GM18499 (cell line): Measurements from ENCODE around the gene ZFAND3.
"Not testable (repeated sequence)": the region's sequence is repeated elsewhere in the genome, so short reads cannot be mapped to it uniquely, and the experiment has no call there.

Experiments used
- ATAC-seq: cut with Tn5 transposase; IDR thresholded peaks from one replicate; pipeline ENCODE4 v1.9.1; 2021; ENCODE audit warnings: moderate number of reproducible peaks; ENCODE audit not compliant: insufficient read depth, unreplicated experiment

The ZFAND3 gene

DNA sequence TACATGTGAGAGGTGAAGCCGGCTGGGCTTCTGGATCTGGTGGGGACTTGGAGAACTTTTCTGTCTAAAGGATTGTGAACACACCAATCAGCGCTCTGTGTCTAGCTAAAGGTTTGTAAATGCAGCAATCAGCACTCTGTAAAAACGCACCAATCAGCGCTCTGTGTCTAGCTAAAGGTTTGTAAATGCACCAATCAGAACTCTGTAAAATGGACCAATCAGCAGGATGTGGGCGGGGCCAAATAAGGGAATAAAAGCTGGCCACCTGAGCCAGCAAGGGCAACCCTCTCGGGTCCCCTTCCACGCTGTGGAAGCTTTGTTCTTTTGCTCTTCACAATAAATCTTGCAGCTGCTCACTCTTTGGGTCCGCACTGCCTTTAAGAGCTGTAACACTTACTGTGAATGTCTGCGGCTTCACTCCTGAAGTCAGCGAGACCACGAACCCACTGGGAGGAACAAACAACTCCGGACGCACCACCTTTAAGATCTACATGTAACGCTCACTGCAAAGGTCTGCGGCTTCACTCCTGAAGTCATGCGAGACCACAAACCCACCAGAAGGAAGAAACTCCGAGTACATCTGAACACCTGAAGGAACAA is 143.1 kb downstream of the ZFAND3 start:
- ATAC-seq: not testable (repeated sequence)

GRCh38 chr6:37965964-37966676 is 146.6 kb downstream of the ZFAND3 start:
- ATAC-seq: no peak

DNA sequence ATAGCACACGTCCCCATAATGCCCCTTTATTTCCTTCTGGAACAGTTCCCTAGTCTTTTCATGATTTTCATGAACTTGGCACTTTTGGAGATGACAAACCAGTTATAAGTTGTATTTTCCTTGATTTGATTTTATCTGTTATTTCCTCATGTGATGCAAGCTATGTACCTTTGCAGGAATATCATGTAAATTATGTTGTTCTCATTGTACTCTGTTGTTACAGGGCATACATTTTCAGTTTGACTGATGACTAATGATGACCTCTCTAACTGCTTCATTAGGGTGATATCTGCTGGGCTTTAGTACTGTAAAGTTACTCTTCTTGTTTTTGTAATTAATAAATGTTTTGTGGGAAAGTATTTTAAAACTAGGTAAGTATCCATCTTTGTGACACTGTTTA is 147.3 kb downstream of the ZFAND3 start:
- no peak for ATAC-seq

- ATAC-seq: no peak
Observed at GRCh38 chr6:37967651-37968050, 148.1 kb downstream of the ZFAND3 start.

GRCh38 chr6:37971266-37971665 is 151.7 kb downstream of the ZFAND3 start:
- ATAC-seq: no peak

DNA sequence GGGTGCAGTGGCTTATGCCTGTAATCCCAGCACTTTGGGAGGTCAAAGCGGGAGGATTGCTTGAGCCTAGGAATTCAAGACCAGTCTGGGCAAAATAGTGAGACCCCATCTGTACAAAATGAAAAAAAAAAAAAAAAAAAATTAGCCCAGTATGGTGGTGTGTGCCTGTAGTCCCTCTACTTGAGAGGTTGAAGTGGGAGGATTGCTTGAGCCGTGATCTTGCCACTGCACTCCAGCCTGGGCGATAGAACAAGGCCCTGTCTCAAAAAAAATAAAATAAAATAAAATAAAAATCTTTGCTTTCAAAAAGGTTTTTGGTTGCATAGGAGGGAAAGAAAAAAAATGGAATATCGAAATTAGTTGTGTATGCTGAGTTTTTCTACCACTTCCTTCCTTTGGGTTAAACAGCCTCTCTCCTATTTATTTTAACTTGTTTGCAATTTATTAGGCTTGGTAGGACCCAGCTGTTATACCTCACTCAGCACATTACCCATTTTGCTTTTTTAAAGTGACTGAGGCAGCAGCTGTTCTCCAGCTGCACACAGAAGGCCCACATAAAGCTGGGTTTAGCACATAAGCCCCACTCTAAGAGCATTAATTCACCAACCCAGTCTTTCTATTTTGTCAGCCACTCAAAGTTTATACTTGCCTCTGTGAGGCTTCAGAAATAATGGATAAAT is 152.3 kb downstream of the ZFAND3 start:
- ATAC-seq: no peak

GRCh38 chr6:37972994-37973757 is 153.6 kb downstream of the ZFAND3 start:
- ATAC-seq: no peak

DNA sequence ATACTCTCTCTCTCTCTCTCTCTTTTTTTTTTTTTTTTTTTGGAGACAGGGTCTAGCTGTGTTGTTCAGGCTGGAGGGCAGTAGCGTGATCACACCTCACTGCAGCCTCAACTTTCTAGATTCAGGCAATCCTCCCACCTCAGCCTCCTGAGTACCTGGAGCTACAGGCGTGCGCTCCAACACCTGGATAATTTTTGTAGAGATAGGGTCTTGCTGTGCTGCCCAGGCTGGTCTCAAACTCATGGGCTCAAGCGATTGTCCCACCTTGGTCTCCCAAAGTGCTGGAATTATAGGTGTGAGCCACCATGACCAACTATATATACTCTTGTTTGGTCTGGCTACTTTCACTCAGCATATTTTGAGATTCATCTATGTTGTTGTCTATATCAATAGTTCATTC is 154.9 kb downstream of the ZFAND3 start:
- ATAC-seq: no peak

GRCh38 chr6:37974943-37975342 is 155.4 kb downstream of the ZFAND3 start:
- ATAC-seq: no peak

- no peak for ATAC-seq
Observed at GRCh38 chr6:37977715-37978114, 158.2 kb downstream of the ZFAND3 start.

DNA sequence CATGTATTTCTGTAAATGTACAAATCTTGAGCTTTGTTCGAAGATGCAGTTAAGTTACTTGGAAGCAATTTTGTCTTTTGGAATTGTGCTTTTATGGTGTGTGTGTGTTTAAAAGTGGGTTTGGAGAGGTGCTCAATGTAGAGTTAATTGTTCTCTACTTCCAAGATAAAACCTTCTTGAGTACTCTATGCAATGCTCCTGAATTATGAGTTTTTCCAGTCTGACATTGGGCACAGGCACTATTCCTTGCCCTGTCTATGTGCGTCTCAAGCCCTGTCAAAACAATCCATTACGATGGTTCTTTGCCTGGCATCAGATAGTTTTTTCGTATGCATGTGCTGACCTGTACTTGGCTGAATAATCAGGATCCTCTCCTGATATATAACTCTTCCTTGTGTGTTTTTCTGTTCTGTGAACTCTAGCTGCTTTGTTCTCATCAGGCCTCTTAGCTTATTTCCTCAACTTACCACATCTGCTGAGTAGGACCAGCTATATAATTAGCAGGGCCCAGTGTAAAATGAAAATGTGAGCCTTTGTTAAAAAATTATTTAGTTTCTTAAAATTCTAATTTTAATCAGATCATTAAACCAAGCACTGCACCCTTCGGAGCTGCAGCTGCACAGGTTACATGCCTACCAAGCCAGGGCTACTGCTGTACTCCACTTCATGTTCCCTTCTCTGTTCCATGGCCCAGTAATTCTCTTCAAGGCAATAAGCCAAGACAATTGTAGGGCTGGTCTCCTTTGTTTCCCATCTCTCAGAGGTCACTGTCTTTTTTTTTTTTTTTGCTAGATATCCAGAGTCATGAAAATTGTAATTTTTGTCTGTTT is 160.1 kb downstream of the ZFAND3 start:
- no peak for ATAC-seq

DNA sequence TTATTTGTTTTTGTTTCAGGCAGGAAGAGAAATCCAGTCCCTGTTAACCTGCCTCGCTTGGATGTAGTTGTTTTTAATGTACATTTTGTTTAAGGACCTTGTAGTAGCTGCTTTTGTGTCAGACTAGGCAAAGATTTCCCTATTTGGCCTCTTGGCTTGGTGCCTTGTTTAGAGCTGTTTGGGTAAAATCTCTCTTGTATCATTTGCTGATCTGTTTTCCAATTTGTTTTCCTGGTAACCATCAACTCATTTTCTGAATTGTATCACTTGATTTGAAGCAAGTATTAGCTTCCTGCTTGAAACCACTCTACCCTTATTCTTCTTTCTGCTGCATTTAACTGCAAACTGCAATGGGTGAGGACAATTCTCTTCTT is 160.7 kb downstream of the ZFAND3 start:
- no peak for ATAC-seq

DNA sequence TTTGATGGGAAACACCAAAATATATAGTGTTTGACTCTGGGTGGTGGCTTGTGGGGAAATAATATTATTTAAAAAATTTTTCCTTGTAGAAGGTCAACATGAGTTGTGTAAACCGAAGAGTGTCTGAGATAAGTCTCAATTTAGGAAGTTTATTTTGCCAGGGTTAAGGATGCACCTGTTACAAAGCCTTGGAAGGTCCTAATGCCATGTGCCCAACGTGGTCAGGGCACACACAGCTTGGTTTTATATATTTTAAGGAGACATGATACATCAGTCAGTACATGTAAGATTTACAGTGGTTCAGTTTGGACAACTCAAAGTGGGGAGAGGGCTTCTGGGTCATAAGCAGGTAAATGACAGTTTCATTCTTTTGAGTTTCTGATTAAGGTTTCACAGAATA is 162.1 kb downstream of the ZFAND3 start:
- no peak for ATAC-seq

DNA sequence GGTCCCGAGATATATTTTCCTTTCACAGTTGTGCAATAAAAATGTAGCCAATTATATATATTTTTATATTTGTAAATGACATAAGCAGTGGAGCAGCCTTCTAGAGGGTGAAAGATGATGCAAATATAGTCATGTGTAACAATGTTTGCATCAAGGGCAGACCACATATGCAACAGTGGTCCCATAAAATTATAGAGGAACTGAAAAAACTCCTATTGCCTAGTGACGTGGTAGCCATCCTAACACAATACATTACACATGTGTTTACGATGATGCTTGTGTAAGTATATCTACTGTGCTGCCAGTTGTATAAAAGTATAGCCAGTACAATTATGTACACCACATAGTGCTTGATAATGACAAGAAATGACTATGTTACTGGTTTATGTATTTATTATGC is 162.8 kb downstream of the ZFAND3 start:
- no peak for ATAC-seq

DNA sequence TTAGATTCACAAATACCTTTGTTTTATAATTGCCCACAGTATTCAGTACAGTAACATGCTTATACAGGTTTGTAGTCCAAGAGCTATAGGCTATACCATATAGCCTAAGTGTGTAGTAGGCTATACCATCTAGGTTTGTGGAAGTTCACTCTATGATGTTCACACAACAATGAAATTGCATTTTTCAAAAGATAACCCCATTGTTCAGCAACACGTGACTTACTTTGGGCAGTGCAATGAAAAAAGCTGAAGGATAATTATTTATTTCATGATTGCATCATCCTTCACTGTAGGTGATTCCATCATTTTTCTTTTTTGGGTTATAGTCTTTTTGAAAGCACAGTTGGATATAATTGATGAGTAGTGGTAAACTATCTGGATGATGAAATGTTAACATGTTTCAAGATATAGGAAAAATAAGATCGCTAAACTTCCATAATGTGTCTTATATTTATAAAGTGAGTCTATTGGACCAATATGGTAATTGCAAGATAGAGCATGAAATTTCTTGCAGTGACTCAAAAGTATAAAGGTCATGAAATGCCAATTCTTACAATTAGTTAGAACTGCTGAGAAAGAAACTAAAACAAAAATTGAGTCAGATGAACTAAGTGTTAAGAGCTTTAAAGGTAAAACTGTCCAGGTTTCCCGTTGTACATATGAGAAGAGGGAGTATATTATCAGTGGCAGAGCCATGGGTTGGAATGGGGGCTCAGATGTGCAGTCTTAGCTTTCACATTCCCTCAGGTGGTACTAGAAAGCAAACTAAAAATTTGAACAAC is 164.4 kb downstream of the ZFAND3 start:
- ATAC-seq: no peak

DNA sequence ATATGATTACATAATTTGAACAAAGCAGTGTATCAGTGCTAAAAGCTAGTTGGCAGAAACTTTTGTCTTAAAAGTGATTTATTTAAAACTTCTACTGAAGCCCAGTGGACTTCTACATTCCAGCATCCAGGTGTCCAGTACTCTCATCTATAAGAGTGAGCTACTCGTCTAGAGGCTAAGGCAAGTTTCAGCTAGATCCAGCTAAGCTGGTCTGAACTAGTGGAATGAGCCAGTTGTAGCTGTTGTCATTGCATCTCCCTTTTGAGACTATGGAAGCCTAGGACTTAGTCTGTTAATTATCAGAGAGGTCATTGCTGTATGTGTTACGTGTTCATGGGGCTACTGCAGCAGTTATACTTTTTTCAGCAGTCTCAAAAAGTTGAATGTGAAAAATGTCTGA is 165.1 kb downstream of the ZFAND3 start:
- no peak for ATAC-seq

DNA sequence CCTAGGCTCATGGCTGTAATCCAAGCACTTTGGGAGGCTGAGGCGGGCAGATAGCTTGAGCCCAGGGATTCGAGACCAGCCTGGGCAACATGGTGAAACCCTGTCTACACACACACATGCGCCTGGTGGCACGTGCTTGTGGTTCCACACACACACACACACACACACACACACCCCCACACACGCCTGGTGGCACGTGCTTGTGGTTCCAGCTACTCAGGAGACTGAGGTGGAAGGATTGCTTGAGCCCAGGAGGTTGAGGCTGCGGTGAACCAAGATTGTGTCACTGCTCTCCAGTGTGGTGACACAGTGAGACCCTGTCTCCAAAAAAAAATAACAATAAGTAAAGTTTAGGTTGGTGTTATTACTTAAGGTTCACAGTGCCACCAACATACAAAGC is 165.8 kb downstream of the ZFAND3 start:
- no peak for ATAC-seq

GRCh38 chr6:37987018-37987417 is 167.5 kb downstream of the ZFAND3 start:
- no peak for ATAC-seq

GRCh38 chr6:37987559-37987958 is 168.0 kb downstream of the ZFAND3 start:
- no peak for ATAC-seq
